GM18498 (cell line): ENCODE data around the gene CABCOCO1.
"Not testable (repeated sequence)": the region's sequence is repeated elsewhere in the genome, so short reads cannot be mapped to it uniquely, and the experiment has no call there.

Experiments
- ATAC-seq: cut with Tn5 transposase; IDR thresholded peaks from one replicate; pipeline ENCODE4 v1.9.1; 2021; ENCODE audit warnings: mild to moderate bottlenecking, moderate library complexity; ENCODE audit not compliant: unreplicated experiment

CABCOCO1 gene

DNA sequence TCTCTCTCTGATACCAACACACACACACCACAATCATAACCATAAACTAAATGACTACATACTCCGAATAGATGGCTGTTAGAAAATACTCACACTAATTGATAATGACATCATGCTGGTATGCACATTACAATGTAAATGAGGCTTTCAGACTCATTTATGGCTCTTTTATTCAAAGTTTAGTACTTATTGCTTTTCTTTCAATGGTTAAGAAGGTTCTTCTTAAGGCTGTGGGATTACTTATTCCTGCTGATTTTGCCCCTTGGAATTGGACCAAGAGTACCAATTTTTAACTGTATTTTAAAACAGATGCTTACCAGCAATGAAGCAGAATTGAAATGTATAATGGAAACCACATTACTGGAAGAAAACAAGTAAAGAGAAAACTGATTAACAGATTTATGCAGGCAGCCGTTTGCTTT is 20.6 kb upstream of the CABCOCO1 start:
- ATAC-seq, result no peak

DNA sequence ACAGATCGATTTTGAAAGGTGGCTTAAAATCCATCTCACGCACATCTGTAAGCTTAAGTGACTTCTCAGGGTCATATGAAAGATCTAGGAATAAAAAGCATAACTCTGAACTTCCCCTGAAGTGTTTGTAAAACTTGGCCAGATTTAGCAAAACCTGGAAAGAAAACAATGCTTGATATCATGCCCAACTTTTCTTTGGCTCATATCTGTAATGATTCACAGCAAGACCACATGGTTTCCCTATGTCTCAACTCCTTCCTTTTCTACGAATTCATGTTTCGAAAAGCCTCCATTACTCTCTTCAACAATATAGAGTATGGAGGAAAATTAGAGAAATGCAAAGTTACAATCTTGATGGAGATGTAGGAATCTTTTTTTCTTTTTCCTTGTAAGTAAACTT is 20.1 kb upstream of the CABCOCO1 start:
- no peak for ATAC-seq

DNA sequence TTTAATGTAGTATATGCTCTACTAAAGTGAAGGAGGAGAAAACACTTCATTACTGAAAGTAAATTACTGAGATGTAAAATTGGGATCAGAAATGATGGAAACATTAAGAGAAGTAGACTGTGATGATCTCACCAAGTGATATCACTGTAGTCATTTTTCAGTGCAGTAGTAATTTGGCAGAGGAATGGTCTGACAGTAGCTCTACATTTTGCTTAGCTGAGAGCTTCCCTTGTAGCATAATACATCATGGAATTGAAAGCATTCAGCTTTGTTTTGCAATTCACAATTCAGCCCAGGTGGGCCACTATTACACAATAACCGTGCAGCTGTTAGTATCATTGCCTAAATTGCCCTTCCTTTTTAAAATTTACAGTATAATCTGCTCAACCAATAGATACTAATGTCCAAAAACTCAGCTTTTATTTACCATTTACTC is 19.4 kb upstream of the CABCOCO1 start:
- no peak for ATAC-seq

DNA sequence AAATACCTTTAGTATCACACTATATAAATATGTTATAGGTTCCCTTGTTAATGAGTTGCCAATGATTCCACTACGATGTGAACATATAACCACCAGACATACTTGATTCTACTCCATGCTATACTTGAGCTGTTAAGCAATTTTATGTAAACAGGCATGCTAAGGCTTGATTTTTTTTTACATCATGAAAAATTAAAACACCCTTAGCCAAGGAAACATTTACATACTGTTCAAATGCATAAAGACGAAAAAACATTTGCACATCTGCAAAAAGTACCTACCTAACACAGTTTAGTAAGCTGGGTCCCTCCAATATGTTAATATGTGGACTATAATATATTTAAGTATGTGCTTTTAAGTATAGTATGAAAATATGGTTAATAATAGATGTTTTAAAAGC is 9.0 kb upstream of the CABCOCO1 start:
- no peak for ATAC-seq

GRCh38 chr10:61655335-61655851 is 7.3 kb upstream of the CABCOCO1 start:
- no peak for ATAC-seq

GRCh38 chr10:61663466-61663865 is 737 bp downstream of the CABCOCO1 start:
- ATAC-seq, result no peak

DNA sequence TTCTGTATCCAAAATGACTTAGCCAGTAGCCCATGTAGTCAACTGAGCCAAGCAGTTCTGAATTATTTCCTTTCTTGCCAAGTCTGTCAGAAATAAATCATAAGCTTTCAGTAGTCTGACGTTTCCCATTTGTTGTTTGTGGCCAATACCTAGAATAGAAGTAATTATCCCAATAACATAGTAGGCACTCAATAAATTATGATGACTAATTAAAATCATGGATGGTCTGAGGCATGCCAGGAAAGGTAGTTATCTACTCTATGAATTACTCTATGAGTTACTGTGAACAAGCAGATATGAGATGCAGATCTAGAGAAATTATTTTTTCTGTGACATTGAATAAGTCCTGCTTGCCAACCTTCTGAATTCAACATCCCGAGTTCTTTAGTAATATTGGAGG is 2.3 kb downstream of the CABCOCO1 start:
- no peak for ATAC-seq

DNA sequence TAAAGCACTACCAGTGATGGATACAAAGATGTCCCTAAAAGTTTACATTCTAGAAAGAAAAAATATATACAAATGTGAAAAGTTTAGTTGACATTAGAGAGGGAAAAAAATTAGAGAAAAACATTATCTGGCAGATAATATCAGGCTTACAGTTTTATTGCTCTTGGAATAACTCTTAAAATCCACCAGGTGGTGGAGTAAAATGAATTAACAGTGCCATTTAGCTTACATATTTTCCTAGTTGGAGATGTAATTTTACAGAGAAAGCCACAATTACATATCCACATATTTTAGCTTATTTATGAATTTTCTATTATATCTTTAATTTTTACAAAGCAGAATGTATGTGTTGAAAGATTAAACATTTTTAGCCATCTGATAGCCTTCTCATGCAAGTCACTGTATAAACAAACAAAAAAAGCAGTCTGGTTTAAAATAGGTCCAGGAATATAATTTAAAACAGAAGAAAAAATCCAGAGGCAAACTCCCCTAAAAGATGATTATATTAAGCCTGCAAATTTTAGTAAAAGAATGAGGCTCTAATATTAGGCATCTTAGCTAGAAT is 6.5 kb downstream of the CABCOCO1 start:
- no peak for ATAC-seq

DNA sequence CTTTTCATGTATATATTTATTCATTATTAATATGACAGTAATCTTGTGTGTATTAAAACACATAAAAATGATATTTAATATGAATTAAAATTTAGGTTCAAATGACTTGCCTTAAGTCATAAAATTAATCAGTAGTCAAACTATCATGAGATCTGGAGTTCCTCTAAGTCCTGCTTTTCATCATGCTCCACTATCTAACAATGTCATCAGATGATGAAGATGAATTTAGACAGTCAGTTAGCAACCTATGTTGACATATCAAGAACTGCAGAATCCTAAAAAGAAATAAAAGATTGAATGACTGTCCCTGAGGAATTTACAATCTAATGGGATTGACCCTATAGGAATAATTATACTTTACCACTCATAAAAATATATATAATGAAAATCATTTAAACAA is 7.1 kb downstream of the CABCOCO1 start:
- ATAC-seq, result no peak

DNA sequence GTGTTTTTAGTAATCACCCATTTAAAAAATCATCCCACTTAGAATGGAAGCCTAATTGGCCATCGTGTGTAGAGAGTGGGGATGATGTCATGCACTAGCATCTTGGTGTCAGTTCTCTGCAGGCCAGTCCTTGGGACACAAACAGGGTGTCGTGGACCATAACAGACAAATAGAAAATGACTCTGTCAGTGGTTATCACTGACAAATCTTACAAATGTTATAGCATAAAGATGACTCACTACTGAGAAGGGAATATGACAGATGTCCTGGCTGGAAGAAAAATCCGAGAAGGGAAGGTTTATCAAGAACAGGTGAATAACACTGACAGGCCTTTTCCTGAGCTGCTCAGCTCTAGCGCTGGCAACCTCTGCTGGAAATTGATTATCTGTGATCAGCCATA is 10.6 kb downstream of the CABCOCO1 start:
- ATAC-seq, result no peak

DNA sequence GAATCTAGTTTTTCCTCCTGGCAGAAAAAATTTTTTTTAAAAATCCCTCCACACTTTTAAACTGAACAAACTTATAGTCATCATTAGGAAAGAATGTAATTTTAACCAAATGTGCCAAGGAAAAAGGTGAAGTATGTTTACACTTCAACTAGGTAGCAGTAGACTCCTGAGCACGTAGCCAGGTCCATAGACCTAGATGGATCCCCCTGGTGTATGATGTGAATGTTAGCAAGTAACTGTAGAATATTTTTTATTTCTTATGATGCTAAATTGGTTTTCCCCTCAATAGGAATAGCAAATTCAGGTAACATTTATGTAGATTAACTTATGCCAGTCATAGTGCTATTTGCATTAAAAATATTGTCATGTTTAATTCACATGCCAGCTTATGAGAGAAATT is 19.6 kb downstream of the CABCOCO1 start:
- ATAC-seq, result no peak

DNA sequence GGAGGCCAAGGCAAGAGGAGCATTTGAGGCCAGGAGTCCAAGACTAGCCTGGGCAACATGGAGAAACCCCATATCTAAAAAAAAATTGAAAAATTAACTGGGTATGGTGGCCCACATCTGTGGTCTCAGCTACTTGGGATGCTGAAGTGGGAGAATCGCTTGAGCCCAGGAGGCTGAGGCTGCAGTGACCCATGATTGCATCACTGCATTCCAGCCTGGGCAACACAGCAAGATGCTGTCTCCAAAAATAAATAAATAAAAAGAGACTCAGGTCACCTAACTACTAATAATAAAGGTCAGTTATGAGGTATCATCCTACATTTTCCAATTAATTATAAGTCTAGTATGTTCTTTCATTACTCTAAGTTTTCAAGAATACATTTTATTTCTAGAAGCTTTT is 20.6 kb downstream of the CABCOCO1 start:
- ATAC-seq, result no peak

DNA sequence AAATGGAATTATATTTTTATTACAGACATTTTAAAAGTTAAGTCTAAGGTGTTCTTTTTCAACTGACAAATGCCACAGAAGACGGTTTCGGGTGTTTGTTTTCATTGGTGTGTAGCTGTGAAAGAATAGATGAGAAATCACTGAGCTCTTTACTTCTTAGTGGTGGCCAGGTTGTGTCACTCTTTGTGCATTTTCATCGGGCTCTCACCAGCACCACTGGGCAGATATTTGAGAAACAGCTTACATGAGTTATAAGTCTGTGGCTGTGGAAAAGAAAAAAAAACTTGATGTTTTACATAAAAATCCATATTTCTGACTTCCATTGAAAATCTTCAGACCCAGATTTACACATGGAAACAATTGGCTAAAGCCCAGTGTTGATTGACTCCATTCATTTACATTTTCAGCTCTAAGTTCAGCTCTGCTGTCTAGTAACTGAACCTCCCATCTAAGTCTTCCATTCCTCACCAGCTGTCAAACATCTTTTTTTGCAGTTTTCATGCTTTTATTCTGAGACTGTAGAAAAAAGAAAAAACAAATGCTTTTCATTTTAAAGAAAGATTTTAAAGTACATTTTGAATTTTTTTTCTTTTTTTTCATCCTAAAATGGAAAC is 22.3 kb downstream of the CABCOCO1 start:
- no peak for ATAC-seq

DNA sequence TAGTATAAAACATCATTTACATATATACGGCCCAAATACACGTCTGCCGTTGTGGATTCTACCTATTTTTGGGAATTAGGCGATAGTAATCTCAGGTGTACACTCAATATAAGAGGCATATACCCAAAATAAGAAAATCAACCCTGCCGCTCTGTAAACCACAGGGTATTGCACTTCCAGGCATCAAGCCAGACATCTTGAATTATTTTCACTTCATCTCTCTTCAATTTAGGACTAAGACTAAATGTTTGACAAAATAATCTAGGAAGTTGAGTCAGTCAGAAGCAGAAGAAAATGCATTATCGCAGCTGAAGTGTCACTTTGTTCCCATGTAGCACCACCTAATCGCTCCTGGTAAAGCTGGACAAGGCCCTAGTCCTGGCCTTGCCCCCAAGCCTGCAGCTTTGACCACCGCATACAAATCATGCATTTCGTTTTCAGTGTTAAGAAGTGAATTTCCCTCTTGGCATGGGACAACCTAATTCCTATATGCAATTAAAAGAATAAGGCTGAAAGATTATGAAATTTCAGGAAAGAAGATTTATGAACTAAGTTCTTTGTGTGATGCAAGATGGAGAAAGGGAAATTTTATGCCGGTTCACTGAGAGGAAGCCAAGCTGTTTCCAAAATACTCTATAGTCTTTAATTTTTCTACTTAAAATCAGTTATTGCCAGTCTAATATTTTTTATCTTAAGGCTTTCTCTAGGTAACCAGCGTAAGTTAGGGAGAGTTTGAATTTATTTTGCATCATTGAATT is 26.0 kb downstream of the CABCOCO1 start:
- ATAC-seq, result no peak

GRCh38 chr10:61691667-61692066 is 28.9 kb downstream of the CABCOCO1 start:
- not testable (repeated sequence) for ATAC-seq

- ATAC-seq, result no peak
Measured at GRCh38 chr10:61692447-61693010, 29.8 kb downstream of the CABCOCO1 start.

DNA sequence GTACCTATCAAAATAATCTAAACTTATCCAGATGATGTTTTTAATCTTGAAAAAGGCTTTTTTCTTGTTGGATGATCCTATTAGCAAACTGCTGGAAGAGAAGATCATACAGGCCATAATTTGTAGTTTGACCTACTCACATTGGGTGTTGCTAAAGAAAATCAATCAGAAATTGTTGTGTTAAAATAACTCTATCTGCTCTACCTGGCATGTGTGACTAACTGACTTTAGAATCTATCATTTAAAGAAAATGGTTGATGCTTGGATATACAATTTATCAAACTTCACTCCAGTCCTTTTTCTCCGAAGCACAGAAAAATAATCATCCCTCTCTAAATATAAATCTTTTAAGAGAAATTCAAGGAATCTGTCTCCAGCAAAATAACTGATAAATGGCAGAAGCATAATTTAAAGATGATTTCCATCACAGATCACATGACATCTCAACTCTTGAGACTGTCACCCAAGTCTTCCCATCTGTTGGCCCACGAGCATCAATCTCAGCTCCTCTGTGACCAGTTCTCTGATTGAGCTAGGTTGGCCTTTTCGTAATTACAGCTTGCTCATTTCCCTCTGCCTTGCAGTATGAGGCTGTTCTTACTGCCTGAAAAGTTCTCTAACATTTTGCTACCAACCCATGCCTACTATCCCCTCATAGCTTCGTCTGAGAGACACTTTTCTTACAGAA is 36.4 kb downstream of the CABCOCO1 start:
- ATAC-seq, result no peak

- no peak for ATAC-seq
Measured at GRCh38 chr10:61701055-61701705, 38.5 kb downstream of the CABCOCO1 start.

DNA sequence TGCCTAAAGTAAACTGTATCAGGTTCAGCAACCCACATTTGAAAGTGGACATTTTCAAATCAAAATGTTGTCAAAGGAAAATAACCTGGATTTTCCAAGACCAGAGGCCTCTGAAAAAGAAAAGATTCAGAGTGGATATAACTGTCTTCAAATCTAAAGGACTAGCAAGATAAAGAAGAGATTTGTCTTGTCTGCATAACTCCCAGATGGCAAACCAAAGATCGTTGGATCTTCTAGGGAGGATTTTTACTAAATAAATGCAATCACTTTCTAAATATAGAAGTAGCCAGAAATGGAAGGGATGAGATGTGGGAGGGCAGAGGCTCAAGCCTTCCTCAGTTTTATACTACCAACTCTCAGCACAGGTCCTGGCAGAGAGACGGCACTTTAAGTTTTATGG is 39.0 kb downstream of the CABCOCO1 start:
- ATAC-seq, result no peak

- no peak for ATAC-seq
Measured at GRCh38 chr10:61702584-61702983, 39.9 kb downstream of the CABCOCO1 start.
